Gastrocnemius medialis (tissue), 4 donors: ENCODE data around the gene PIWIL1. TPM values are rescaled to one million over a fixed set of nuclear protein-coding genes. Genes with fewer than 3 reads are reported as not detected.

Source experiments
- ATAC-seq, 2 donors: fragments of 150-250 bp; one replicate each; pipeline ENCODE4 v1.9.1; 2016
- DNase-seq, 2 donors: peaks; one replicate each; pipeline ENCODE4 v3.0.0-alpha.2; 2019
- H3K27ac ChIP-seq, 4 donors: fragments of 200-600 bp; sonication (generic); 1 replicate in 1 of 4; 2 replicates in 3 of 4; pipeline ENCODE4 v1.5.1; 2016 to 2018; ENCODE audit warnings: mild to moderate bottlenecking in 2 of 4, moderate library complexity in 1 of 4
- H3K27me3 ChIP-seq, 3 donors: fragments of 200-600 bp; sonication (generic) in 2 of 3; 1 replicate in 1 of 3; 2 replicates in 2 of 3; pipeline versions ENCODE4 v1.5.1 to v1.6.0; 2016 to 2019; ENCODE audit warnings: mild to moderate bottlenecking in 1 of 3, moderate library complexity in 1 of 3
- H3K36me3 ChIP-seq, 2 donors: fragments of 200-600 bp; sonication (generic) in 1 of 2; one replicate each; pipeline ENCODE4 v1.5.1; 2017 to 2018
- H3K4me1 ChIP-seq, 2 donors: fragments of 200-600 bp; sonication (generic) in 1 of 2; one replicate each; pipeline ENCODE4 v1.5.1; 2016 to 2017; ENCODE audit warnings: mild to moderate bottlenecking in 2 of 2
- H3K4me3 ChIP-seq, 4 donors: fragments of 200-600 bp; sonication (generic) in 3 of 4; 1 replicate in 1 of 4; 2 replicates in 3 of 4; pipeline ENCODE4 v1.5.1; 2016 to 2019; ENCODE audit warnings: mild to moderate bottlenecking in 2 of 4
- H3K9me3 ChIP-seq, 3 donors: fragments of 200-600 bp; sonication (generic) in 2 of 3; 1 replicate in 1 of 3; 2 replicates in 2 of 3; pipeline ENCODE4 v1.5.1; 2016 to 2019
- POLR2A ChIP-seq, 2 donors: fragments of 450-650 bp; IDR thresholded peaks; one replicate each; pipeline ENCODE4 v1.6.1; 2017; ENCODE audit warnings: antibody characterized with exemption in 2 of 2, mild to moderate bottlenecking in 2 of 2, moderate library complexity in 2 of 2
- in situ Hi-C, 4 donors: fragments of 200-750 bp; cut with MboI; loops; one replicate each; pipeline versions ENCODE4 v1.15.0 to v1.8.0; 2017; ENCODE audit warnings: low sequenced_read_pairs in 4 of 4
- intact Hi-C: fragments of 100-400 bp; cut with DNase I; formaldehyde crosslinking; loops from one replicate; pipeline ENCODE4 v1.15.1; 2023; ENCODE audit warnings: low total_unique reads
- total RNA-seq, 4 donors: library from RNA; depleted of rRNA; stranded (reverse); fragments of >200 nt; gene quantifications; one replicate each; pipeline versions ENCODE4 v1.1.0 to v1.2.3, GENCODE V29; 2016
- TF ChIP-seq, protein P1 (sequence below), 5 experiments: fragments of 450-650 bp in 3 of 5; fragments of 200-600 bp in 2 of 5; sonication (generic) in 2 of 5; IDR thresholded peaks in 4 of 5; conservative IDR thresholded peaks in 1 of 5; 1 replicate in 4 of 5; 2 replicates in 1 of 5; pipeline ENCODE4 v1.5.1; 2016 to 2019; ENCODE audit warnings: antibody characterized with exemption in 5 of 5, mild to moderate bottlenecking in 3 of 5, moderate library complexity in 3 of 5

The PIWIL1 gene
- total RNA-seq, 4 donors from 2014 or later: not detected

DNA sequence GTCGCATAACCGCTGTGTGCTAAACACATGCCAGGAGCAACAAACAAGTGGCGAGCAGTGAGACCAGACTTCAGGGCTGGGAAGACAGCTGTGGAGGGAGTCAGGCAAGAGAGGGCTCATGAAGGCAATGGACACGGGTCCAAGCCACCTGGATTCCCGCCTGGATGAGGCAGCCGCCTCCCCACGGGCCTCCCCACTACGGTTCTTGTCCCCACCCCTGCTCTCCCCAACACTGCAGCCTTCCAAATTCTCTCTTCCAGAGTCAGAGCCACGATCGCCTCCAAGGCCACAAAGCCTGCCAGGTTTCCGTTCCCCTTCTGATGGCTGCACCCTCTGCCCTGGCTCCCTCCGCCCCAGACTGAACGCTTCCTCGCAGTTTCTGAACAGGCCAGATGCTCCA is 36.1 kb upstream of the PIWIL1 start:
- no peaks in the 10 kb centered on the region for H3K4me1 ChIP-seq
- H3K27me3 ChIP-seq: peaks cover 0 to 5% (median 0%) of the 10 kb centered on the region in 3 donors
- no peak for ATAC-seq
- in situ Hi-C loops (no loop called here), intact Hi-C loops (no loop called here)
- no peak for DNase-seq
- no peaks in the 10 kb centered on the region for H3K36me3 ChIP-seq
- TF ChIP-seq POLR2A (IDR thresholded peaks at IDR 0.05): no peak
- TF ChIP-seq, protein P1, sequence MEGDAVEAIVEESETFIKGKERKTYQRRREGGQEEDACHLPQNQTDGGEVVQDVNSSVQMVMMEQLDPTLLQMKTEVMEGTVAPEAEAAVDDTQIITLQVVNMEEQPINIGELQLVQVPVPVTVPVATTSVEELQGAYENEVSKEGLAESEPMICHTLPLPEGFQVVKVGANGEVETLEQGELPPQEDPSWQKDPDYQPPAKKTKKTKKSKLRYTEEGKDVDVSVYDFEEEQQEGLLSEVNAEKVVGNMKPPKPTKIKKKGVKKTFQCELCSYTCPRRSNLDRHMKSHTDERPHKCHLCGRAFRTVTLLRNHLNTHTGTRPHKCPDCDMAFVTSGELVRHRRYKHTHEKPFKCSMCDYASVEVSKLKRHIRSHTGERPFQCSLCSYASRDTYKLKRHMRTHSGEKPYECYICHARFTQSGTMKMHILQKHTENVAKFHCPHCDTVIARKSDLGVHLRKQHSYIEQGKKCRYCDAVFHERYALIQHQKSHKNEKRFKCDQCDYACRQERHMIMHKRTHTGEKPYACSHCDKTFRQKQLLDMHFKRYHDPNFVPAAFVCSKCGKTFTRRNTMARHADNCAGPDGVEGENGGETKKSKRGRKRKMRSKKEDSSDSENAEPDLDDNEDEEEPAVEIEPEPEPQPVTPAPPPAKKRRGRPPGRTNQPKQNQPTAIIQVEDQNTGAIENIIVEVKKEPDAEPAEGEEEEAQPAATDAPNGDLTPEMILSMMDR (IDR thresholded peaks at IDR 0.05 in 4 of 5, conservative IDR thresholded peaks at IDR 0.05 in 1 of 5): no peak
- no peak overlapping the region for H3K4me3 ChIP-seq
- H3K27ac ChIP-seq: no peak overlapping the region
- no peaks in the 10 kb centered on the region for H3K9me3 ChIP-seq

DNA sequence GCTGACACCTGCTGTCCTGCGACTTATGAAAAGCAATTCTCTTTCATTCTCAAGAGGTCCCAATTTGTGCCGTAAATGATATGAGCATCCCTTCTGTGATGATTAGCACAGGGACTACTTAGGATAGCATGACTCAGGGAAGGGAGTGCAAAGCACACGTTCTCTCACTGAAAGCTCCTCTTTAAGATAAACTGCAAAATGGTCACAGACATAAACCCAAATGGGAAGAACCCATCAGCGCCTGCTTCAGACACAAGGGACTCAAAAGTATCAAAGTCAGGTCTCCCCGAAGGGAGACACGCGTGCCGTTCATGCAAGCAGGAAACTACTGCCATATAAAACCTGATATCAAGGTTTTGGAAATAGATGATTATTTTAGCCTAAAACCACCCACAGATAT is 33.9 kb upstream of the PIWIL1 start:
- Histone ChIP-seq H3K36me3 (no peaks in the 10 kb centered on the region), H3K9me3 (no peaks in the 10 kb centered on the region), H3K4me1 (no peaks in the 10 kb centered on the region), H3K4me3 (no peak overlapping the region), H3K27me3 (peaks cover 0 to 5% (median 0%) of the 10 kb centered on the region in 3 donors), H3K27ac (no peak overlapping the region)
- ATAC-seq: no peak
- in situ Hi-C loops (no loop called here), intact Hi-C loops (no loop called here)
- TF ChIP-seq, protein P1 (IDR thresholded peaks at IDR 0.05 in 4 of 5, conservative IDR thresholded peaks at IDR 0.05 in 1 of 5): no peak
- no peak for TF ChIP-seq POLR2A (IDR thresholded peaks at IDR 0.05)
- DNase-seq: no peak

DNA sequence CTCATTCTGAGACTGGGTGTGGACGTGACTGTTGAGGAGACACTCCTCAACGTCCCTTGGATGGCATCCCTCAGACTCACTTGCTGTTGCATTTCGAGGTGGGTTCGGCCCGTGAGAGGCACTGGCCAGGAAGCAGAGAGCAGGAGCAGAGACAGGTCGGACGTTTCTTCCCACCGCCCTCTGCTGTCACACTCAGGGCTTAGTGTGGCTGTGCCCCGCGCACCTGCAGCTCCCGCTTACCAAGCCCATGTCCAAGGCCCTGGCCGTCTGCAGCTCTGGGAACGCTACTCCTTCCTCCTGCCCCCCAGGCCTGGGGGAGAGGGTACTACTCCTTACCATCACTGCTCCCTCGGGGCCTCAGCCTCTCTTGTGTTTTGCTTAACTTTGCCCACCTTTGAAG is 29.8 kb upstream of the PIWIL1 start:
- in situ Hi-C loops: no loop called here
- H3K9me3 ChIP-seq: no peaks in the 10 kb centered on the region
- no peak for ATAC-seq
- DNase-seq: no peak
- H3K27ac ChIP-seq: no peak overlapping the region
- no peaks in the 10 kb centered on the region for H3K4me1 ChIP-seq
- intact Hi-C loops: no loop called here
- no peaks in the 10 kb centered on the region for H3K27me3 ChIP-seq
- H3K36me3 ChIP-seq: no peaks in the 10 kb centered on the region
- TF ChIP-seq, protein P1 (IDR thresholded peaks at IDR 0.05 in 4 of 5, conservative IDR thresholded peaks at IDR 0.05 in 1 of 5): no peak
- TF ChIP-seq POLR2A (IDR thresholded peaks at IDR 0.05): no peak
- no peak overlapping the region for H3K4me3 ChIP-seq

DNA sequence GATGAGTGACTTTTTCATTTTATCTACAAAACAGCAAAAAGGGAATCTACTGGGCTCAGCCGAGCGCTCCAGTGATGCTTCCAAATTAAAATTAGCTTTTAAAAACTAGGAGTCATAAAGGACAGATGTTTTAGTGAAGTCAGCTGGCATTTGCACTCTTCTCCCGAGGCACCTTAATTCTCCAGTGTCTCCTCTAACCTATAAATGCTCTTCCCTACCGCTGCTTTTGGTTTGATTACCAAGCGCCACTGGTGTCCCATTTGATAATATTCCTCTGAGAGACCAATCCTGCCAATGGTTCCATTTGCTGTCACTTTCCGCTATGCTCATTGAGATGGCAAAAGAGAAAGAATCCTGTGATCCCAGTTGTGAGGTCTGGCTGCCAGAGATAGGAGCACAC is 29.3 kb upstream of the PIWIL1 start:
- DNase-seq: no peak
- intact Hi-C loops: no loop called here
- no peaks in the 10 kb centered on the region for H3K36me3 ChIP-seq
- no peak overlapping the region for H3K4me3 ChIP-seq
- H3K9me3 ChIP-seq: no peaks in the 10 kb centered on the region
- TF ChIP-seq, protein P1 (IDR thresholded peaks at IDR 0.05 in 4 of 5, conservative IDR thresholded peaks at IDR 0.05 in 1 of 5): no peak
- TF ChIP-seq POLR2A (IDR thresholded peaks at IDR 0.05): no peak
- H3K27me3 ChIP-seq: no peaks in the 10 kb centered on the region
- H3K27ac ChIP-seq: no peak overlapping the region
- ATAC-seq: no peak
- H3K4me1 ChIP-seq: no peaks in the 10 kb centered on the region
- in situ Hi-C loops: no loop called here

DNA sequence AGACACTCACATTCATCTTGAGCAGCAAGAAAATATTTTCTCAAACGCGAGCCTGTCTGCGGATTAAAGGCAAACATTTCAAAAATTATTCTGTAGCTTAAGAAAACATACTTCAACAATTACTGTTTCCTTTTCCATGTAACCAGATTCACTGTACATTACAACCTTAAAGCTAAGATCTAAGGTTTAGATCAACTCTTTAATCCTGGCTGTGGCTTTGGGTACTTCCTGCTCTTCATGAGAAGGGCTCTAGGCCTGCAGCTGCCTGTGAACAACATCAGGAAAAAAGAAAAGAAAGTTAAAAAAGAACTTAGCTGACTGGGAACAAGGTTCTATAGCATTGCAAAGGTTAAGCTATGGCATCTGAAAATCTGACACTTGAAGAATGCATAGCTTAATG is 21.4 kb upstream of the PIWIL1 start:
- Histone ChIP-seq H3K9me3 (no peaks in the 10 kb centered on the region), H3K27me3 (no peaks in the 10 kb centered on the region), H3K4me3 (no peak overlapping the region), H3K27ac (no peak overlapping the region), H3K36me3 (no peaks in the 10 kb centered on the region), H3K4me1 (no peaks in the 10 kb centered on the region)
- in situ Hi-C loops (no loop called here), intact Hi-C loops (no loop called here)
- DNase-seq: no peak
- ATAC-seq: no peak
- TF ChIP-seq POLR2A (IDR thresholded peaks at IDR 0.05): no peak
